HEK293 (cell line): Measurements from ENCODE around the gene DYNLRB2.
A peak's percentile ranks its signal among the peaks of the same experiment; 100 is the strongest.

Experiments used
- CTCF ChIA-PET: fragments of 350-600 bp; formaldehyde crosslinking; extraction: SDS; loops from one replicate; lab custom pipeline; 2021; ENCODE audit warnings: antibody characterized with exemption; lab: Yijun Ruan, JAX
- POLR2A ChIA-PET: fragments of 300-600 bp; formaldehyde crosslinking; extraction: SDS; loops from one replicate; lab custom pipeline; 2020; ENCODE audit warnings: antibody characterized with exemption, inconsistent platforms; lab: Yijun Ruan, JAX
- H3K27ac ChIP-seq: fragments of 200-500 bp; sonication (Bioruptor generic); 2 replicates; pipeline ENCODE4 v1.5.1; 2014; ENCODE audit warnings: low read depth, low read length, control low read depth, inconsistent platforms; ENCODE audit errors: extremely low read depth
- H3K36me3 ChIP-seq, 2 experiments: fragments of 200-500 bp in 1 of 2; sonication (Bioruptor generic) in 1 of 2; 1 replicate in 1 of 2; 2 replicates in 1 of 2; pipeline ENCODE4 v1.5.1; 2014 to 2017; ENCODE audit warnings: inconsistent platforms in 2 of 2, low read length in 2 of 2; ENCODE audit not compliant: control insufficient read depth in 2 of 2, insufficient read depth in 1 of 2
- H3K4me1 ChIP-seq: fragments of 200-500 bp; sonication (Bioruptor generic); 2 replicates; pipeline ENCODE4 v1.5.1; 2014; ENCODE audit warnings: mild to moderate bottlenecking, low read length, inconsistent platforms; ENCODE audit not compliant: control insufficient read depth, insufficient read depth
- H3K4me3 ChIP-seq: 2 replicates; pipeline ENCODE4 v1.5.1; 2011; ENCODE audit warnings: low read depth, mild to moderate bottlenecking, control low read depth, low read length, moderate library complexity
- H3K9me3 ChIP-seq: fragments of 200-500 bp; sonication (Bioruptor generic); 2 replicates; pipeline ENCODE4 v1.5.1; 2014; ENCODE audit warnings: low read depth, low read length, inconsistent platforms; ENCODE audit not compliant: control insufficient read depth, insufficient read depth
- FEZF1 ChIP-seq: fragments of 450-650 bp; formaldehyde crosslinking; IDR thresholded peaks from 2 replicates; pipeline ENCODE4 v1.5.1; 2016; ENCODE audit warnings: missing biosample characterization, missing genetic modification characterization
- OVOL3 ChIP-seq: fragments of 450-650 bp; formaldehyde crosslinking; IDR thresholded peaks from 2 replicates; pipeline ENCODE4 v1.5.1; 2016; ENCODE audit warnings: missing biosample characterization, missing genetic modification characterization
- SCRT1 ChIP-seq: fragments of 450-650 bp; formaldehyde crosslinking; IDR thresholded peaks from 2 replicates; pipeline ENCODE4 v1.5.1; 2016; ENCODE audit warnings: missing biosample characterization, missing genetic modification characterization, borderline replicate concordance
- SETDB1 ChIP-seq: IDR thresholded peaks from one replicate; pipeline ENCODE4 v1.6.1; 2017; ENCODE audit warnings: mild to moderate bottlenecking, low read length, moderate library complexity, mixed read lengths; ENCODE audit not compliant: insufficient read length
- SP3 ChIP-seq: fragments of 450-650 bp; formaldehyde crosslinking; IDR thresholded peaks from 2 replicates; pipeline ENCODE4 v1.5.1; 2016; ENCODE audit warnings: missing biosample characterization, missing genetic modification characterization
- TCF7L2 ChIP-seq: IDR thresholded peaks from 2 replicates; pipeline ENCODE4 v1.6.1; 2011; ENCODE audit warnings: low read depth, mild to moderate bottlenecking, inconsistent platforms, low read length, moderate library complexity, borderline replicate concordance
- WT1 ChIP-seq: fragments of 450-650 bp; formaldehyde crosslinking; IDR thresholded peaks from 2 replicates; pipeline ENCODE4 v1.5.1; 2016; ENCODE audit warnings: missing biosample characterization, missing genetic modification characterization
- ZBTB1 ChIP-seq: fragments of 450-650 bp; formaldehyde crosslinking; IDR thresholded peaks from 2 replicates; pipeline ENCODE4 v1.5.1; 2016; ENCODE audit warnings: missing biosample characterization, missing genetic modification characterization
- ZBTB48 ChIP-seq: fragments of 450-650 bp; formaldehyde crosslinking; IDR thresholded peaks from 2 replicates; pipeline ENCODE4 v1.5.1; 2016; ENCODE audit warnings: missing biosample characterization, missing genetic modification characterization
- ZFP41 ChIP-seq: fragments of 450-650 bp; formaldehyde crosslinking; IDR thresholded peaks from 2 replicates; pipeline ENCODE4 v1.5.1; 2016; ENCODE audit warnings: missing biosample characterization, missing genetic modification characterization, borderline replicate concordance
- ZIC2 ChIP-seq: fragments of 450-650 bp; formaldehyde crosslinking; IDR thresholded peaks from 2 replicates; pipeline ENCODE4 v1.5.1; 2016; ENCODE audit warnings: missing biosample characterization, missing genetic modification characterization
- ZNF121 ChIP-seq: fragments of 450-650 bp; formaldehyde crosslinking; IDR thresholded peaks from 2 replicates; pipeline ENCODE4 v1.5.1; 2016; ENCODE audit warnings: missing biosample characterization, missing genetic modification characterization
- ZNF146 ChIP-seq: fragments of 450-650 bp; formaldehyde crosslinking; IDR thresholded peaks from 2 replicates; pipeline ENCODE4 v1.5.1; 2016; ENCODE audit warnings: missing biosample characterization, missing genetic modification characterization
- ZNF174 ChIP-seq: fragments of 450-650 bp; formaldehyde crosslinking; IDR thresholded peaks from 2 replicates; pipeline ENCODE4 v1.5.0; 2017; ENCODE audit warnings: missing biosample characterization, mild to moderate bottlenecking, missing genetic modification characterization
- ZNF184 ChIP-seq: fragments of 450-650 bp; IDR thresholded peaks from 2 replicates; pipeline ENCODE4 v1.5.1; 2018; ENCODE audit warnings: missing biosample characterization, mild to moderate bottlenecking, missing genetic modification characterization
- ZNF335 ChIP-seq: fragments of 450-650 bp; formaldehyde crosslinking; conservative IDR thresholded peaks from 2 replicates; pipeline ENCODE4 v1.5.1; 2016; ENCODE audit warnings: missing biosample characterization, missing genetic modification characterization
- ZNF404 ChIP-seq: fragments of 450-650 bp; formaldehyde crosslinking; IDR thresholded peaks from 2 replicates; pipeline ENCODE4 v1.5.1; 2017; ENCODE audit warnings: missing biosample characterization, missing genetic modification characterization
- ZNF501 ChIP-seq: fragments of 450-650 bp; formaldehyde crosslinking; IDR thresholded peaks from 2 replicates; pipeline ENCODE4 v1.5.1; 2016; ENCODE audit warnings: missing biosample characterization, missing genetic modification characterization
- ZNF510 ChIP-seq: fragments of 450-650 bp; formaldehyde crosslinking; IDR thresholded peaks from 2 replicates; pipeline ENCODE4 v1.5.1; 2018; ENCODE audit warnings: mild to moderate bottlenecking, missing genetic modification characterization, missing biosample characterization; ENCODE audit not compliant: insufficient replicate concordance
- ZNF521 ChIP-seq: fragments of 450-650 bp; formaldehyde crosslinking; IDR thresholded peaks from 2 replicates; pipeline ENCODE4 v1.5.1; 2017; ENCODE audit warnings: missing biosample characterization, mild to moderate bottlenecking, missing genetic modification characterization
- ZNF548 ChIP-seq: fragments of 450-650 bp; formaldehyde crosslinking; IDR thresholded peaks from 2 replicates; pipeline ENCODE4 v1.5.1; 2016; ENCODE audit warnings: missing biosample characterization, missing genetic modification characterization
- ZNF549 ChIP-seq: fragments of 450-650 bp; IDR thresholded peaks from 2 replicates; pipeline ENCODE4 v1.5.1; 2018; ENCODE audit warnings: missing biosample characterization, missing genetic modification characterization, mild to moderate bottlenecking, inconsistent platforms, moderate library complexity
- ZNF558 ChIP-seq: fragments of 450-650 bp; formaldehyde crosslinking; IDR thresholded peaks from 2 replicates; pipeline ENCODE4 v1.5.1; 2016; ENCODE audit warnings: missing biosample characterization, missing genetic modification characterization
- ZNF600 ChIP-seq: fragments of 450-650 bp; formaldehyde crosslinking; IDR thresholded peaks from 2 replicates; pipeline ENCODE4 v1.5.1; 2016; ENCODE audit warnings: missing biosample characterization, missing genetic modification characterization
- ZNF626 ChIP-seq: fragments of 450-650 bp; sonication (Bioruptor Pico); formaldehyde crosslinking; IDR thresholded peaks from 2 replicates; pipeline ENCODE4 v1.5.1; 2018; ENCODE audit warnings: missing biosample characterization, missing genetic modification characterization, inconsistent platforms
- ZNF664 ChIP-seq: fragments of 450-650 bp; formaldehyde crosslinking; IDR thresholded peaks from 2 replicates; pipeline ENCODE4 v1.5.1; 2016; ENCODE audit warnings: missing biosample characterization, missing genetic modification characterization
- ZNF76 ChIP-seq: fragments of 450-650 bp; formaldehyde crosslinking; IDR thresholded peaks from 2 replicates; pipeline ENCODE4; 2016; ENCODE audit warnings: low read depth, missing biosample characterization, missing genetic modification characterization, borderline replicate concordance
- TF ChIP-seq, protein P1 (sequence below): fragments of 450-650 bp; formaldehyde crosslinking; IDR thresholded peaks from 2 replicates; pipeline ENCODE4 v1.5.1; 2016; ENCODE audit warnings: missing biosample characterization, missing genetic modification characterization, low read depth
- TF ChIP-seq, protein P2 (sequence below): fragments of 450-650 bp; formaldehyde crosslinking; IDR thresholded peaks from 2 replicates; pipeline ENCODE4 v1.5.1; 2016; ENCODE audit warnings: missing biosample characterization, missing genetic modification characterization
- TF ChIP-seq, protein P3 (sequence below): fragments of 450-650 bp; formaldehyde crosslinking; IDR thresholded peaks from 2 replicates; pipeline ENCODE4 v1.5.1; 2016; ENCODE audit warnings: missing biosample characterization, missing genetic modification characterization

DYNLRB2 gene

DNA sequence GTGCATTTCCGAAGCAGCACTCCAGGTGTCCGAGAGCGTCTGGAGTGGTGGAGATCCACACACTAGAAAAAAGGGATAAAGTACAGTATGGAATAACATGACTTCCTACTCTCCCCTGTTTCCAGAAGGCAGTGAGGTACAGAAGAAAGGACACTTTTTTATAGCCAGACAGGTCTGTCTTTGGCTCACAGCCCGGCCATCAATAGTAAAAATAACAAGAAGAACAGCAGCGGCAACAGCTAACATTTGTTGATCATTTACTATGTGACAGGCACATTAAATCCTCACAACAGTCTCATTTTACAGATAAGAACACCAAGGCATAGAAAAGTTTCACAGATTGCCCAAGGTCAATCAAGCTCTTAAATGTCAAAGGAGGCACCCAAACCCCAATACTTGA is 16.2 kb downstream of the DYNLRB2 start:
- H3K27ac ChIP-seq: no peak overlapping the region
- no peaks in the 10 kb centered on the region for H3K9me3 ChIP-seq
- TF ChIP-seq ZNF501 (tag by site-specific recombination): no peak
- TF ChIP-seq SCRT1: peak; percentile 51; the same call in 1 of the 2 replicates
- TF ChIP-seq FEZF1 (tag by site-specific recombination): peak; percentile 71
- TF ChIP-seq ZNF664 (tag by site-specific recombination): peak; percentile 71; the same call in 1 of the 2 replicates
- TF ChIP-seq ZNF174 (tag by site-specific recombination): no peak
- ChIA-PET POLR2A (no interaction called here), CTCF (no interaction called here)
- no peaks in the 10 kb centered on the region for H3K36me3 ChIP-seq
- no peak overlapping the region for H3K4me3 ChIP-seq
- H3K4me1 ChIP-seq: no peaks in the 10 kb centered on the region

DNA sequence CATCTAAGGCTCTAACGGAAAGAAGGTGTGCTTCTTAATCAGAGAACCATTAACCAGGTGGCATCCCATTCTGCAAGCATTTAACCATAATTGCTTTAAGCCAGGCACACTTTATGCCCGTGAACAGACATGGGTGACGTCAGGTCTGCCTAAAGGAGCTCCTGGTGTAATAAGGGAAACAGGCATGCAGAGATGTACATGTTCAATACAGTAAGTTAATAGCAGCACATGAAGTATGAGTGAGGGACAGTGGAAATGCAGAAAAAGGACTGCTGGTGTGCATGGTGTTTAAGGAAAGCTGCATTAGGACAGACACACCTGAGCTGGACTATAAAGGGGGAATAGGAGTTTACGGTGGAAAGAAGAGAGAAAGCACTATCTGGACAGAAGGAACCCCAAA is 18.6 kb downstream of the DYNLRB2 start:
- Histone ChIP-seq H3K36me3 (no peaks in the 10 kb centered on the region), H3K27ac (no peak overlapping the region), H3K9me3 (no peaks in the 10 kb centered on the region), H3K4me1 (no peaks in the 10 kb centered on the region), H3K4me3 (no peak overlapping the region)
- TF ChIP-seq ZNF600 (tag by site-specific recombination) (no peak), SETDB1 (no peak), ZIC2 (tag by site-specific recombination) (no peak), ZNF76 (tag by site-specific recombination) (no peak), ZNF664 (tag by site-specific recombination) (no peak), ZNF404 (tag by site-specific recombination) (no peak), ZBTB1 (tag by site-specific recombination) (no peak), ZNF549 (no peak), SP3 (tag by site-specific recombination) (no peak), ZNF121 (no peak), WT1 (no peak), ZBTB48 (tag by site-specific recombination) (no peak), ZNF521 (no peak)
- TF ChIP-seq, protein P1, sequence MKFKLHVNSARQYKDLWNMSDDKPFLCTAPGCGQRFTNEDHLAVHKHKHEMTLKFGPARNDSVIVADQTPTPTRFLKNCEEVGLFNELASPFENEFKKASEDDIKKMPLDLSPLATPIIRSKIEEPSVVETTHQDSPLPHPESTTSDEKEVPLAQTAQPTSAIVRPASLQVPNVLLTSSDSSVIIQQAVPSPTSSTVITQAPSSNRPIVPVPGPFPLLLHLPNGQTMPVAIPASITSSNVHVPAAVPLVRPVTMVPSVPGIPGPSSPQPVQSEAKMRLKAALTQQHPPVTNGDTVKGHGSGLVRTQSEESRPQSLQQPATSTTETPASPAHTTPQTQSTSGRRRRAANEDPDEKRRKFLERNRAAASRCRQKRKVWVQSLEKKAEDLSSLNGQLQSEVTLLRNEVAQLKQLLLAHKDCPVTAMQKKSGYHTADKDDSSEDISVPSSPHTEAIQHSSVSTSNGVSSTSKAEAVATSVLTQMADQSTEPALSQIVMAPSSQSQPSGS (tag by site-specific recombination): no peak
- ChIA-PET POLR2A (no interaction called here), CTCF (no interaction called here)

DNA sequence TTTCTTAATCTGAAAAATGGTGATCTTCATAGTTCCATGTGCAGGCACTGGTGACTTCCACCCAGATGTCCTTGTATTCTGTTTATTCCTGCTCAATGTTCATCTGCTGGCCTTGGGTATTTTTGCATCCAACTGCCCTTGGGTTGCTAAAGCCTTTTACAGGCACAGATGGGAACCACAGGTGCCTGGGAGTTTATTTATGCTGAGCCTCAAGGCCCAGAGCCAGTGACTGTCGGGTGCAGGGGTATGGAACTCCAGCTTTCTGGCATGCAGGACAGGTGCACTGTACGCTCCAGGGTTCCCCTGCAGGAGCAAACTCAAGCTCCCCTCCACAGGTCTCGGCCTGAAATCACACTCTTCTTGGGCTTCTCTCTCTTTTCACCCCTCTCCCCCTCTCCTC is 22.3 kb downstream of the DYNLRB2 start:
- Histone ChIP-seq H3K4me1 (no peaks in the 10 kb centered on the region), H3K36me3 (no peaks in the 10 kb centered on the region)
- TF ChIP-seq OVOL3 (tag by site-specific recombination) (no peak), ZNF558 (tag by site-specific recombination) (no peak), ZFP41 (no peak), ZNF548 (tag by site-specific recombination) (no peak), ZNF335 (no peak), ZNF184 (tag by site-specific recombination) (no peak), TCF7L2 (no peak), SP3 (tag by site-specific recombination) (no peak), ZNF146 (tag by site-specific recombination) (no peak), ZNF510 (tag by site-specific recombination) (no peak), ZNF626 (no peak)
- TF ChIP-seq, protein P2, sequence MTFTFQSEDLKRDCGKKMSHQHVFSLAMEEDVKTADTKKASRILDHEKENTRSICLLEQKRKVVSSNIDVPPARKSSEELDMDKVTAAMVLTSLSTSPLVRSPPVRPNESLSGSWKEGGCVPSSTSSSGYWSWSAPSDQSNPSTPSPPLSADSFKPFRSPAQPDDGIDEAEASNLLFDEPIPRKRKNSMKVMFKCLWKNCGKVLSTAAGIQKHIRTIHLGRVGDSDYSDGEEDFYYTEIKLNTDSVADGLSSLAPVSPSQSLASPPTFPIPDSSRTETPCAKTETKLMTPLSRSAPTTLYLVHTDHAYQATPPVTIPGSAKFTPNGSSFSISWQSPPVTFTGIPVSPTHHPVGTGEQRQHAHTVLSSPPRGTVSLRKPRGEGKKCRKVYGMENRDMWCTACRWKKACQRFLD (tag by site-specific recombination): no peak
- TF ChIP-seq, protein P3, sequence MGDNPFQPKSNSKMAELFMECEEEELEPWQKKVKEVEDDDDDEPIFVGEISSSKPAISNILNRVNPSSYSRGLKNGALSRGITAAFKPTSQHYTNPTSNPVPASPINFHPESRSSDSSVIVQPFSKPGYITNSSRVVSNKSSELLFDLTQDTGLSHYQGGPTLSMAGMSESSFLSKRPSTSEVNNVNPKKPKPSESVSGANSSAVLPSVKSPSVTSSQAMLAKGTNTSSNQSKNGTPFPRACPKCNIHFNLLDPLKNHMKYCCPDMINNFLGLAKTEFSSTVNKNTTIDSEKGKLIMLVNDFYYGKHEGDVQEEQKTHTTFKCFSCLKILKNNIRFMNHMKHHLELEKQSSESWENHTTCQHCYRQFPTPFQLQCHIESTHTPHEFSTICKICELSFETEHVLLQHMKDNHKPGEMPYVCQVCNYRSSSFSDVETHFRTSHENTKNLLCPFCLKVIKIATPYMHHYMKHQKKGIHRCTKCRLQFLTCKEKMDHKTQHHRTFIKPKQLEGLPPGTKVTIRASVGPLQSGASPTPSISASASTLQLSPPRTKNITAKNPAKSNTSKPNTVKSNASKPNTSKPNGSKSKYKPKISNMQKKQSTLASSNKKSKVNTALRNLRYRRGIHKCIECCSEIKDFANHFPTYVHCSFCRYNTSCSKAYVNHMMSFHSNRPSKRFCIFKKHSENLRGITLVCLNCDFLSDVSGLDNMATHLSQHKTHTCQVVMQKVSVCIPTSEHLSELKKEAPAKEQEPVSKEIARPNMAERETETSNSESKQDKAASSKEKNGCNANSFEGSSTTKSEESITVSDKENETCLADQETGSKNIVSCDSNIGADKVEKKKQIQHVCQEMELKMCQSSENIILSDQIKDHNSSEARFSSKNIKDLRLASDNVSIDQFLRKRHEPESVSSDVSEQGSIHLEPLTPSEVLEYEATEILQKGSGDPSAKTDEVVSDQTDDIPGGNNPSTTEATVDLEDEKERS (tag by site-specific recombination): no peak
- TF ChIP-seq, all 188 proteins: peak for 0
- ChIA-PET POLR2A (no interaction called here), CTCF (interaction anchor here (0.5 kb wide), 2 partner anchors 262 to 293 kb away, joined by 3 to 4 read pairs; no protein-coding TSS in a partner anchor)
- Histone ChIP-seq H3K4me3 (no peak overlapping the region), H3K27ac (no peak overlapping the region), H3K9me3 (no peaks in the 10 kb centered on the region)
